EH (cell line): Measurements from ENCODE around the gene ISG15.
"Not testable (repeated sequence)": the region's sequence is repeated elsewhere in the genome, so short reads cannot be mapped to it uniquely, and the experiment has no call there.

ENCODE experiments used
- DNase-seq: peaks from one replicate; pipeline ENCODE4 v3.0.0-alpha.2; 2015; ENCODE audit warnings: low read depth

The ISG15 gene

GRCh38 chr1:1030867-1031658, 17.8 kb downstream of the ISG15 start:
- DNase-seq: not testable (repeated sequence)

- no peak for DNase-seq
Measured at GRCh38 chr1:1031659-1032235, 18.4 kb downstream of the ISG15 start.

GRCh38 chr1:1032424-1032823, 19.1 kb downstream of the ISG15 start:
- DNase-seq: no peak

GRCh38 chr1:1033009-1033587, 19.8 kb downstream of the ISG15 start:
- DNase-seq: peak; percentile 74

- no peak for DNase-seq
Measured at GRCh38 chr1:1033731-1034438, 20.6 kb downstream of the ISG15 start.

GRCh38 chr1:1034439-1034781, 21.1 kb downstream of the ISG15 start:
- DNase-seq: no peak

- DNase-seq: no peak
Measured at GRCh38 chr1:1035291-1035943, 22.1 kb downstream of the ISG15 start.

GRCh38 chr1:1037366-1038327, 24.4 kb downstream of the ISG15 start:
- DNase-seq: no peak

GRCh38 chr1:1038694-1039093, 25.4 kb downstream of the ISG15 start:
- DNase-seq: no peak

- DNase-seq: no peak
Measured at GRCh38 chr1:1039145-1039910, 26.0 kb downstream of the ISG15 start.

- peak; percentile 92 for DNase-seq
Measured at GRCh38 chr1:1040004-1040991, 27.0 kb downstream of the ISG15 start.

GRCh38 chr1:1041092-1041523, 27.8 kb downstream of the ISG15 start:
- DNase-seq: no peak

- DNase-seq: no peak
Measured at GRCh38 chr1:1041873-1042272, 28.6 kb downstream of the ISG15 start.

GRCh38 chr1:1042835-1043234, 29.5 kb downstream of the ISG15 start:
- no peak for DNase-seq

- DNase-seq: no peak
Measured at GRCh38 chr1:1043411-1043810, 30.1 kb downstream of the ISG15 start.

- no peak for DNase-seq
Measured at GRCh38 chr1:1043921-1044320, 30.6 kb downstream of the ISG15 start.

GRCh38 chr1:1044455-1045078, 31.3 kb downstream of the ISG15 start:
- DNase-seq: no peak

GRCh38 chr1:1045129-1045528, 31.8 kb downstream of the ISG15 start:
- DNase-seq: no peak

GRCh38 chr1:1046243-1046642, 32.9 kb downstream of the ISG15 start:
- no peak for DNase-seq
